ENCODE measurements around the gene ADAMTSL4. TPM values are rescaled to one million over a fixed set of nuclear protein-coding genes. Genes with fewer than 3 reads are reported as not detected.
"Not testable (repeated sequence)": the region's sequence is repeated elsewhere in the genome, so short reads cannot be mapped to it uniquely, and the experiment has no call there.

ADAMTSL4 gene
- total and polyA plus RNA-seq, 2 donors = 35.5 to 144 TPM

DNA sequence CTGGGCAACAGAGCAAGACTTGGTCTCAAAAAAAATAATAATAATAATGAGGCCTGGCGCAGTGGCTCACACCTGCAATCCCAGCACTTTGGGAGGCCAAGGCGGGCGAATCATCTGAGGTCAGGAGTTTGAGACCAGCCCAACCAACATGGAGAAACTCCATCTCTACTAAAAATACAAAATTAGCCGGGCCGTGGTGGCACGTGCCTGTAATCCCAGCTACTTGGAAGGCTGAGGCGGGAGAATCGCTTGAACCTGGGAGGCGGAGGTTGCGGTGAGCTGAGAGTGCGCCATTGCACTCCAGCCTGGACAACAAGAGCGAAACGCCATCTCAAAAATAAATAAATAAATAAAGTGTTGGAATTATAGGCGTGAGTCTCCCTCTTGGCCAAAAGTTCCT is 32.8 kb downstream of the ADAMTSL4 start:
- H3K4me1 ChIP-seq (ENCODE audit: insufficient read depth); H3K36me3 ChIP-seq (ENCODE audit: insufficient read depth); H3K4me3 ChIP-seq (ENCODE audit: low read depth, low read length); DNase-seq (ENCODE audit: extremely low spot score); H3K27ac ChIP-seq (ENCODE audit: low read depth): not testable (repeated sequence)
- WGBS = 98% methylated on average over 14 of the region's 14 CpGs

DNA sequence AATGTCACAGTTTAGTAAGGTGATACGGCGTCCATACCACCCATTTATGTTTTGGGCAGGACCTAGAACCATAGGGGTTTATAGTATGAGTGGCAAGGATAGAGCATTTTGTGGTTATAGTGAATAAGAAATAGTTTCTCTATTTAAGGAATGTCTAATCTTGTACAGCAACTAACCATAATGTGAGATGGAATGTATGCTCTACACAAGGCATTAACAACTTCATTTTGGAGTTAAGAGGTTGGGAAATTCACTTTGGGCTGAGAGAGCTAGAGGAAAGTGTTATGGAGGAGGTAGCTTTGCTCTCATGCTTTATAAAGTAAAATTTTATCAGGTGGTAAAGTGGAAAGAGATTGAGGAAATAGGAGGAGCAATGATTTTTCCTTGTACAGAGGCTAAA is 33.2 kb downstream of the ADAMTSL4 start:
- Histone ChIP-seq H3K27ac (ENCODE audit: low read depth) (no peak overlapping the region), H3K36me3 (ENCODE audit: insufficient read depth) (no peaks in the 10 kb centered on the region), H3K4me1 (ENCODE audit: insufficient read depth) (no peaks in the 10 kb centered on the region), H3K4me3 (ENCODE audit: low read depth, low read length) (no peak overlapping the region)
- no peak for DNase-seq (ENCODE audit: extremely low spot score)
- WGBS = 80% methylated on average over 2 of the region's 2 CpGs

DNA sequence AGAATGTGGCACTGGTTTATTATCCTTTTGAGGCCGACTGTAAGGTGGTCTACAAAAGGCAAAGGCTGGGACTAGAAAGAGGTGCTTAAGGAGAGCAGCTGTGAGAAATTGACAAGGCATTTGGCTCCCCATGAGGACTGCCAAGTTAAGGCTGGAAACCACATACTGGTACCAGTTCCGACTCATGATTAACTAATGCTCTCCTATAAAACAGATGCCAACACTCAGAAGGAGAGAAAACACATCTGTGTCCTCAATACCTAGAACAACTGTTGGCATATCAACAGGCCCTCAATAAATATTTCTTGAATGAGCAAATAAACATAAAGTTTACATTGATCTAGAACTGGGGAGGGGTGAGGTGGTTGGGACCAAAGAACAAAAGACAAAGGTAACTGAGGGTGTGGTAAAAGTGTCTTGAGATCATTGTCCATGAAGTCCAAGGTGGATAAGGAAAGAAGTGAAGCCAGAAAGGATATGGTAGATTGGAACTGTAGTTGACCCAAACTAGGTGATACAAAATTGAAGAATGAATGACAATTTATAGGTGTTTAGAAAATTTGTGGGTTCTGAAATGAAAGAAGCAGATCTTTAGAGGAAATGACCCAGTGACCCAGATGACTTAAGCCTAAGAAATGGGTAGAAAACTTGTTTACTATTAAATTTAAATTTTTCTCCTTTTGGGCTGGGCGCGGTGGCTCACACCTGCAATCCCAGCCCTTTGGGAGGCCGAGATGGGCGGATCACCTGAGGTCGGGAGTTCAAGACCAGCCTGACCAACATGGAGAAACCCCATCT is 47.1 kb downstream of the ADAMTSL4 start:
- Histone ChIP-seq H3K4me1 (ENCODE audit: insufficient read depth) (no peaks in the 10 kb centered on the region), H3K4me3 (ENCODE audit: low read depth, low read length) (no peak overlapping the region), H3K27ac (ENCODE audit: low read depth) (no peak overlapping the region), H3K36me3 (ENCODE audit: insufficient read depth) (no peaks in the 10 kb centered on the region)
- no peak for DNase-seq (ENCODE audit: extremely low spot score)
- 91% methylated on average over 7 of the region's 7 CpGs for WGBS

DNA sequence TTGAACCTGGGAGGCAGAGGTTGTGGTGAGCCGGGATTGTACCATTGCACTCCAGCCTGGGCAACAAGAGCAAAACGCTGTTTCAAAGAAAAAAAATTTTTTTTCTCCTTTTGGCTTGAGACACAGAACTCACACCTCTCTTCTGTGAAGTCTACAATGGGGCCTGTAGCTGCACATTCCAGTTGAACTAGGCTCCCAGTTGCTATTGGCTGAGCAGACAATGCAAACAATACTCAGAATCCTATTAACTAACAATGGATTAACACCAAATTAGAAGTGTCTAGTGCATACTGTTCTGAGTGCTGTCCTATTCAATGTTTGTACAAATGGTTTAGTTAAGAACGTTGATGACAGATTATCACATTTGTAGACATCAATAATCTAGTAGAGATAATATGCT is 47.8 kb downstream of the ADAMTSL4 start:
- Histone ChIP-seq H3K4me1 (ENCODE audit: insufficient read depth) (no peaks in the 10 kb centered on the region), H3K36me3 (ENCODE audit: insufficient read depth) (no peaks in the 10 kb centered on the region), H3K4me3 (ENCODE audit: low read depth, low read length) (no peak overlapping the region), H3K27ac (ENCODE audit: low read depth) (no peak overlapping the region)
- 73% methylated on average over 3 of the region's 3 CpGs for WGBS
- no peak for DNase-seq (ENCODE audit: extremely low spot score)

DNA sequence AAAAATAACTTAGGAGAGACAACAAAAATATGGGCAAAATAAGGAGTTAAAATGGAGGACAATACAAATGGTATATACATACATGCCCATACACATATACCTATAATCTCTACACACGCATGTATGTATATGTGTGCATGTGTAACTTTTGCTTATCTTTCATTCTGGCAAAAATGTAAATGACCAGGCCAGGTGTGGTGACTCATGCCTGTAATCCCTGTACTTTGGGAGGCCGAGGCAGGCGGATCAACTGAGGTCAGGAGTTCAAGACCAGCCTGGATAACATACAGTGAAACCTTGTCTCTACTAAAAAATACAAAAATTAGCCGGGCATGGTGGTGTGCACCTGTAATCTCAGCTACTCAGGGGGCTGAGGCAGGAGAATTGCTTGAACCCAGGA is 49.1 kb downstream of the ADAMTSL4 start:
- not testable (repeated sequence) for H3K27ac ChIP-seq (ENCODE audit: low read depth); DNase-seq (ENCODE audit: extremely low spot score); H3K36me3 ChIP-seq (ENCODE audit: insufficient read depth); H3K4me1 ChIP-seq (ENCODE audit: insufficient read depth); H3K4me3 ChIP-seq (ENCODE audit: low read depth, low read length)
- 83% methylated on average over 4 of the region's 4 CpGs for WGBS

DNA sequence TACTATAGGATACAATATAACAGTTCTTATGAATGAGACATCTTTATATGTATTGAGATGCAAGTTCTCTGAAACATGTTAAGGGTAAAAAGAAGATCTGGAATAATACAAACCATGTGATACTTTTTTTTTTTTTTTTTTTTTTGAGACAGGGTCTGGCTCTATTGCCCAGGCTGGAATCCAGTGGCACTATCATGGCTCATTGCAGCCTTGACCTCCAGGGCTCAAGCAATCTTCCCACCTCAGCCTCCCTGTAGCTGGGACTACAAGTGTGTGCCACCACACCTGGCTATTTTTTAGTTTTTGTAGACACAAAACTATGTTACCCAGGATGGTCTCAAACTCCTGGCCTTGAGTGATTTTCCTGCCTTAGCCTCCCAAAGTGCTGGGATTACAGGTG is 52.3 kb downstream of the ADAMTSL4 start:
- DNase-seq (ENCODE audit: extremely low spot score) = no peak
- H3K27ac ChIP-seq (ENCODE audit: low read depth) = no peak overlapping the region
- H3K36me3 ChIP-seq (ENCODE audit: insufficient read depth) = no peaks in the 10 kb centered on the region
- H3K4me1 ChIP-seq (ENCODE audit: insufficient read depth) = peaks cover 1% of the 10 kb centered on the region
- no peak overlapping the region for H3K4me3 ChIP-seq (ENCODE audit: low read depth, low read length)

DNA sequence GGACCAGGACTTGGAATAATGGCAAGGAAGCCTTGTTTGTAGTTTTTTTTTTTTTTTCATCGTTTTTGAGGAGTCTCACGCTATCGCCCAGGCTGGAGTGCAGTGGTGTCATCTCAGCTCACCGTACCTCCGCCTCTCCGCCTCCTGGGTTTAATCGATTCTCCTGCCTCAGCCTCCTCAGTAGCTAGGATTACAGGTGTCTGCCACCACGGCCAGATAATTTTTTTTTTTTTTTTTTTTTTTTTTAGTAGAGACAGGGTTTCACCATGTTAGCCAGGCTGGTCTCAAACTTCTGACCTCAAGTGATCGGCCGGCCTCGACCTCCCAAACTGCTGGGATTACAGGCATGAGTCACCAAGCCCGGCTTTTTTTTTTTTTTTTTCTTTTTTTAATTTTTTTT is 53.2 kb downstream of the ADAMTSL4 start:
- not testable (repeated sequence) for H3K36me3 ChIP-seq (ENCODE audit: insufficient read depth); H3K4me3 ChIP-seq (ENCODE audit: low read depth, low read length); H3K4me1 ChIP-seq (ENCODE audit: insufficient read depth); H3K27ac ChIP-seq (ENCODE audit: low read depth); DNase-seq (ENCODE audit: extremely low spot score)
- WGBS = 95% methylated on average over 12 of the region's 12 CpGs

DNA sequence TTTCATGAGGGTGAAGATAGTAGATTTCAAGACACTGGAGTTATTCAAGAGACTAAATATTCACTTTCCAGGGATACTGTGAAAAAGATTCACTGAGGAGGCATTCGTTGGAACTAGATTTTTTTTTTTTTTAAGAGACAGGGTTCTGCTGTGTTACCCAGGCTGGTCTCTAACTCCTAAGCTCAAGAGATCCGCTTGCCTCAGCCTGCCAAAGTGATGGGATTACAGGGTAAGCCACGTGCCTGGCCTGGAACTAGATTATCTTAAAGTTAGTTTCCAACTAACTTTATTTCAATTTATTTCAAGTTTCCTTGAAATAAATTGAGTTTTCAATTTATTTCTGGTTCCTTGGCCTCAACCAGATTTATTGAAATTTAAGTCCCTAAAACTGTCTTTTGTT is 54.5 kb downstream of the ADAMTSL4 start:
- Histone ChIP-seq H3K36me3 (ENCODE audit: insufficient read depth) (no peaks in the 10 kb centered on the region), H3K4me3 (ENCODE audit: low read depth, low read length) (no peak overlapping the region), H3K27ac (ENCODE audit: low read depth) (no peak overlapping the region), H3K4me1 (ENCODE audit: insufficient read depth) (peaks cover 1% of the 10 kb centered on the region)
- WGBS = 59% methylated on average over 3 of the region's 3 CpGs
- DNase-seq (ENCODE audit: extremely low spot score) = no peak

DNA sequence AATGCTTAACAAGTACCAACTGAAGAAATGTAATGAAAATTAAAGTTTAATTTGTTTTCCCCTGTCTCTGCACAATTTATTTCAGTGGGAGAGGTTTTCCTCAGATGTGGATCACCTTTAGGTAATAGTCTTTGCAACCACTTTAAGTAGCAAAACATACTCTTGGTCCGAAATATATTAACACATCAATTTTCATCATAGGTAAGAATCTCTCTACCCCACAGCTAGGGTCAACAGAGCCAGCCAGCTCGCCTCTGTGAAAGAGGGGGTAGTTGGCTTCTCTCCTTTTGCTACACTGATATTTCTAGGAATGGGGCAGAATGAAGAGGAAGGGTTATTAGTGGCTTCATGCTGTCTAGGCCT is 55.0 kb downstream of the ADAMTSL4 start:
- Histone ChIP-seq H3K4me1 (ENCODE audit: insufficient read depth) (peaks cover 1% of the 10 kb centered on the region), H3K4me3 (ENCODE audit: low read depth, low read length) (no peak overlapping the region), H3K36me3 (ENCODE audit: insufficient read depth) (no peaks in the 10 kb centered on the region), H3K27ac (ENCODE audit: low read depth) (no peak overlapping the region)
- 92% methylated on average over 2 of the region's 2 CpGs for WGBS
- DNase-seq (ENCODE audit: extremely low spot score) = no peak

DNA sequence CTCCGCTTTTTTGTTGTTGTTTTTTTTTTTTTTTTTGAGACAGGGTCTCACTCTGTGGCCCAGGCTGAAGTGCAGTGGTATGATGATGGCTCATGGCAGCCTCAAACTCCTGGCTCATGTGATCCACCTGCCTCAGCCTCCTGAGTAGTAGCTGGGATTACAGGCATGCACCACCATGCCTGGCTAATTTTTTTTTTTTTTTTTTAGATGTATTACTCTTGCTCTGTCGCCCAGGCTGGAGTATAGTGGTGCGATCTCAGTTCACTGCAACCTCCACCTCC is 56.2 kb downstream of the ADAMTSL4 start:
- not testable (repeated sequence) for H3K4me1 ChIP-seq (ENCODE audit: insufficient read depth); H3K36me3 ChIP-seq (ENCODE audit: insufficient read depth); H3K4me3 ChIP-seq (ENCODE audit: low read depth, low read length); DNase-seq (ENCODE audit: extremely low spot score); H3K27ac ChIP-seq (ENCODE audit: low read depth)
- WGBS = 95% methylated on average over 3 of the region's 3 CpGs

DNA sequence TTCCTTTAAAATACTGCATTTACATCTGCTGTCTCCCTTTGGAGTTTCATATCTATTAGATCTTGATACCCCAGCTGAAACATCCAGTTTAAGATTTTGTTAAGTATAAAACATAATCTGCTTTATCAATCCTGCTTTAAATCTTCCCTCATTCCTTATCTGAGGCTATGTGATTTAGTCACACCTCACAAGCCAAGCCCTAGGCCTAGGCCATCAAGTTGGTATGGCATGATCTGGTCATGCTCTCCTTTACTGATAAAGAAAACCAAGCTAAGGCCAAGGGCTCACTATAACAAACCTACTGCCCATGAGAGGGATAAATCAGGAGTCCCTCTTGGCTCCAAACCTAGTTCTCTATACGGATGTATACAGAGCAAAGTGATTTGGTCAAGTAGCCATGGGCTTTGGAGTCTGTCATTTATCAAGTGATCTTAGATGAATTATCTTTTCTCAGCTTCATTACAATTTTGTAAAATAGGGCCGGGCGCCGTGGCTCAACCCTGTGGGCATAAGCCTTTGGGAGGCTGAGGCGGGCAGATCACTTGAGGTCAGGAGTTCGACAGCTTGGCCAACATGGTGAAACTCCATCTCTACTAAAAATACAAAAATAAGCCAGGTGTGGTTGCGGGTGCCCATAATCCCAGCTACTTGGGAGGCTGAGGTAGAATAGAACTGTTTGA is 57.4 kb downstream of the ADAMTSL4 start:
- peaks cover 1% of the 10 kb centered on the region for H3K4me1 ChIP-seq (ENCODE audit: insufficient read depth)
- WGBS = 95% methylated on average over 7 of the region's 7 CpGs
- H3K36me3 ChIP-seq (ENCODE audit: insufficient read depth) = no peaks in the 10 kb centered on the region
- no peak overlapping the region for H3K27ac ChIP-seq (ENCODE audit: low read depth)
- H3K4me3 ChIP-seq (ENCODE audit: low read depth, low read length) = no peak overlapping the region
- DNase-seq (ENCODE audit: extremely low spot score) = no peak

DNA sequence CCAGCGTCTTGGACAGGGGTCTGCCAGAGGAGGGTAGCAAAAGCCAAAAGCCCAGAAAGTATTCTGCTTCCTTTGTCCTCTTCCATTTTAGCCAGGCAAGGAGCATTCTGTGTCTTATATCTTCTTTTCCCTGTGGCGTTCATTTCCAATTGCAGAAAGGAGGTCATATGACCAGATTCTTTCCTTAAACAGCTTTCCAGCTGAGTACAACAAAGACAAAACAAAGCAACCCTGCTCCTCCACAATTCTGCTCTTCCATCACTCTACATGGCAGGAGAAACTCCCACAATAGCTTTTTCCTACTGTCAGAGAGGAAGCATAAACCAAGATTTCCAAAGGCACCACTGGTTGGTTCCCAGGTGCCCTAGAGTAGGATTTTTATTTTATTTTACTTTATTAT is 60.5 kb downstream of the ADAMTSL4 start:
- no peak for DNase-seq (ENCODE audit: extremely low spot score)
- no peaks in the 10 kb centered on the region for H3K36me3 ChIP-seq (ENCODE audit: insufficient read depth)
- H3K4me1 ChIP-seq (ENCODE audit: insufficient read depth) = peaks cover 1% of the 10 kb centered on the region
- WGBS = 42% methylated on average over 2 of the region's 2 CpGs
- no peak overlapping the region for H3K4me3 ChIP-seq (ENCODE audit: low read depth, low read length)
- no peak overlapping the region for H3K27ac ChIP-seq (ENCODE audit: low read depth)

All from urinary bladder (tissue), 4 donors.